Testis (tissue), 3 donors: ENCODE measurements around the gene TTC7B. TPM values are rescaled to one million over a fixed set of nuclear protein-coding genes. Genes with fewer than 3 reads are reported as not detected.

Experiments
- DNase-seq: peaks from one replicate; pipeline ENCODE4 v3.0.0-alpha.2; 2019
- H3K27ac ChIP-seq, 2 donors: fragments of 200-600 bp; sonication (generic); one replicate each; pipeline ENCODE4 v1.5.1; 2019
- H3K27me3 ChIP-seq: fragments of 200-600 bp; sonication (generic); one replicate; pipeline ENCODE4 v1.5.1; 2019
- H3K36me3 ChIP-seq: fragments of 200-600 bp; sonication (generic); one replicate; pipeline ENCODE4 v1.5.1; 2017; ENCODE audit warnings: low read depth; ENCODE audit errors: missing control alignments
- H3K4me1 ChIP-seq: fragments of 200-600 bp; sonication (generic); one replicate; pipeline ENCODE4 v1.5.1; 2019
- H3K4me3 ChIP-seq, 2 donors: fragments of 200-600 bp; sonication (generic); one replicate each; pipeline ENCODE4 v1.5.1; 2017 to 2019
- H3K9me3 ChIP-seq: fragments of 200-600 bp; sonication (generic); one replicate; pipeline ENCODE4 v1.5.1; 2017
- CTCF ChIP-seq, 3 experiments: fragments of 450-650 bp in 2 of 3; fragments of 200-600 bp in 1 of 3; sonication (generic) in 1 of 3; IDR thresholded peaks; one replicate each; pipeline ENCODE4 v1.5.1; 2016 to 2019; ENCODE audit warnings: antibody characterized with exemption in 3 of 3, mild to moderate bottlenecking in 2 of 3, moderate library complexity in 1 of 3
- POLR2A ChIP-seq: fragments of 450-650 bp; IDR thresholded peaks from one replicate; pipeline ENCODE4 v1.6.1; 2017; ENCODE audit warnings: antibody characterized with exemption, mild to moderate bottlenecking, moderate library complexity
- WGBS, 2 donors: methylation state at CpG; one replicate each; pipeline ENCODE4 v1.1.5; 2018; 5-methylcytosine and 5-hydroxymethylcytosine counted together
- intact Hi-C: fragments of 100-400 bp; cut with DNase I; formaldehyde crosslinking; loops from one replicate; pipeline ENCODE4 v1.15.1; 2023; ENCODE audit warnings: low total_unique reads
- polyA plus RNA-seq: library from polyadenylated mRNA; stranded (reverse); fragments of 350-450 nt; fragmentation: Illumina TruSeq; extraction: RNeasy Lipid Tissue Mini Kit (QIAGEN cat#74804); gene quantifications from one replicate; pipeline ENCODE4 v1.2.3, GENCODE V29; 2014; ENCODE audit warnings: low read depth, low replicate concordance; ENCODE audit not compliant: insufficient read depth
- total RNA-seq, 2 donors: library from RNA; depleted of rRNA; stranded (reverse); fragments of >200 nt; gene quantifications; one replicate each; pipeline ENCODE4 v1.2.3, GENCODE V29; 2016

The TTC7B gene
- total and polyA plus RNA-seq, 3 donors from 2014 or later, result 11.3 to 17.0 (median 12.1) TPM

- TF ChIP-seq POLR2A, result no peak
- TF ChIP-seq CTCF (IDR thresholded peaks at IDR 0.05), result no peak
- H3K4me3 ChIP-seq, result no peak overlapping the region
- no peaks in the 10 kb centered on the region for H3K27me3 ChIP-seq
- no peaks in the 10 kb centered on the region for H3K36me3 ChIP-seq
- no peak overlapping the region for H3K27ac ChIP-seq
- H3K9me3 ChIP-seq, result no peaks in the 10 kb centered on the region
- no peaks in the 10 kb centered on the region for H3K4me1 ChIP-seq
- intact Hi-C loops, result no loop called here
- no peak for DNase-seq
- WGBS, 2 donors, result 90 to 95% methylated on average over 1 of the region's 1 CpG
These were observed 151.3 kb downstream of the TTC7B start for GRCh38 chr14:90664911-90665310.

- no peak for TF ChIP-seq POLR2A
- TF ChIP-seq CTCF (IDR thresholded peaks at IDR 0.05), result no peak
- H3K27ac ChIP-seq, result no peak overlapping the region
- no peak for DNase-seq
- H3K4me1 ChIP-seq, result no peaks in the 10 kb centered on the region
- intact Hi-C loops, result no loop called here
- H3K9me3 ChIP-seq, result no peaks in the 10 kb centered on the region
- no peak overlapping the region for H3K4me3 ChIP-seq
- H3K27me3 ChIP-seq, result no peaks in the 10 kb centered on the region
- H3K36me3 ChIP-seq, result no peaks in the 10 kb centered on the region
- 95 to 100% methylated on average over 2 to 5 of the region's 5 CpGs for WGBS, 2 donors
These were observed 152.6 kb downstream of the TTC7B start for GRCh38 chr14:90663680-90664079.

- intact Hi-C loops, result no loop called here
- WGBS, 2 donors, result 92 to 97% methylated on average over 5 of the region's 5 CpGs
These were observed 153.1 kb downstream of the TTC7B start for GRCh38 chr14:90663140-90663539.

GRCh38 chr14:90661866-90662265 lies 154.4 kb downstream of the TTC7B start:
- Histone ChIP-seq H3K36me3 (no peaks in the 10 kb centered on the region), H3K27ac (no peak overlapping the region), H3K4me1 (no peaks in the 10 kb centered on the region), H3K9me3 (no peaks in the 10 kb centered on the region), H3K4me3 (no peak overlapping the region), H3K27me3 (no peaks in the 10 kb centered on the region)
- DNase-seq, result no peak
- TF ChIP-seq POLR2A, result no peak
- intact Hi-C loops, result no loop called here
- WGBS, 2 donors, result 77 to 78% methylated on average over 7 of the region's 7 CpGs

More at GRCh38 chr14:90663140-90663539, 153.1 kb downstream of the TTC7B start:
- no peak for DNase-seq
- Histone ChIP-seq H3K4me3 (no peak overlapping the region), H3K36me3 (no peaks in the 10 kb centered on the region), H3K4me1 (no peaks in the 10 kb centered on the region), H3K9me3 (no peaks in the 10 kb centered on the region), H3K27me3 (no peaks in the 10 kb centered on the region), H3K27ac (no peak overlapping the region)
- no peak for TF ChIP-seq POLR2A
- no peak for TF ChIP-seq CTCF (IDR thresholded peaks at IDR 0.05)

- no peaks in the 10 kb centered on the region for H3K27me3 ChIP-seq
- no peaks in the 10 kb centered on the region for H3K9me3 ChIP-seq
- no peaks in the 10 kb centered on the region for H3K4me1 ChIP-seq
- H3K4me3 ChIP-seq, result no peak overlapping the region
- no peaks in the 10 kb centered on the region for H3K36me3 ChIP-seq
- WGBS, 2 donors, result 90 to 94% methylated on average over 17 of the region's 17 CpGs
- TF ChIP-seq CTCF (IDR thresholded peaks at IDR 0.05) (no peak), POLR2A (no peak)
- DNase-seq, result no peak
- H3K27ac ChIP-seq, result no peak overlapping the region
- intact Hi-C loops, result no loop called here
These were observed 155.2 kb downstream of the TTC7B start for GRCh38 chr14:90660865-90661570.
